DOHH2 (cell line): ENCODE results near the gene ABTB1.

ENCODE experiments used
- CTCF ChIP-seq: fragments of 200-600 bp; sonication (generic); IDR thresholded peaks from one replicate; pipeline ENCODE4 v1.5.1; 2014; ENCODE audit warnings: antibody characterized with exemption, mild to moderate bottlenecking, low read depth, low read length; ENCODE audit not compliant: poor library complexity, severe bottlenecking
- EZH2phosphoT487 ChIP-seq: fragments of 200-600 bp; sonication (generic); IDR thresholded peaks from 2 replicates; pipeline ENCODE4 v1.6.1; 2017; ENCODE audit warnings: borderline replicate concordance, mild to moderate bottlenecking, antibody characterized with exemption, low read length, moderate library complexity, mixed read lengths

GRCh38 chr3:127661600-127661999 is 11.2 kb upstream of the ABTB1 start:
- TF ChIP-seq CTCF (no peak), EZH2phosphoT487 (no peak)
